Activated naive CD4-positive, alpha-beta T cell treated with Interleukin-2 at 50 U/mL for 16 hours (primary cell): ENCODE data around the gene PTPN7.
"Not testable (repeated sequence)": the region's sequence is repeated elsewhere in the genome, so short reads cannot be mapped to it uniquely, and the experiment has no call there.

ENCODE experiments used
- DNase-seq: peaks from one replicate; pipeline ENCODE4 v3.0.0-alpha.2; 2020

The PTPN7 gene

DNA sequence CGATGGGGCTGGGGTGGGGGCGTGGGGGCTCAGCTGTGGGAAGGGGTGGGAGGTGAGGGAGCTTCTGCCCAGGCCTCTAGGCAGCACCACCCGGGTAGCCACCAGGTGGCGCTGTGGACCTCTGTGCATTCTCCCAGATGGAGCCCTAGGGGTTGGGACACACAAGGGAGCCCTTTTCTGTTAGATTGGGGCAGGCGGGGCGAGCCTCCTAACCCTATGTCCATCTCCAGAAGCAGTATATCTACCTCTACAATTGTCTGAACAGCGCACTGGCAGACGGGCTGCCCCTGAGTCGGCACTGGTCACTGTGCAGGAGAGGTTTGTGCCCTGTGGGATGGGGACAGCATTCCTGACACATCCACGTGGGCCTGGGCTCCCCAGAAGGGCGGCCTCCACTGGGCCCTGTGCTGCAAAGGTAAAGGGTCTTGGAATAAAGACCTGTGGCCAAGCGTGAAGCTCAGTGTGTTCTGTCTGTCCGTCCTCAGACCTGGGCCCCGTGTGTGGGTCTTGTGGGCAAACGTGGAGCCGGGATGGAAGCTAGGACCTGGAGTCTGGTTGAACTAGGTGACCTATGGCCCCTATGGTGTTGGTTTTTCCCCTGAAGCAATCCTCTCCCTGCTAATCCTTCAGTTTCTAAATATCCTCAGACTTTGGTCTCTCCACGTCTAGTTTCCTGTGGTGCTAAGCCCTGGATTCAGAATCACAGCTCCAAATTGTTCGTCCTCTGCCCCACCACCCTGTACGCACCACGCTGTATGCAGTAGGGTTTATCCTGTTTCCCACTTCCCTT is 28.8 kb upstream of the PTPN7 start:
- DNase-seq: peak; percentile 81

DNA sequence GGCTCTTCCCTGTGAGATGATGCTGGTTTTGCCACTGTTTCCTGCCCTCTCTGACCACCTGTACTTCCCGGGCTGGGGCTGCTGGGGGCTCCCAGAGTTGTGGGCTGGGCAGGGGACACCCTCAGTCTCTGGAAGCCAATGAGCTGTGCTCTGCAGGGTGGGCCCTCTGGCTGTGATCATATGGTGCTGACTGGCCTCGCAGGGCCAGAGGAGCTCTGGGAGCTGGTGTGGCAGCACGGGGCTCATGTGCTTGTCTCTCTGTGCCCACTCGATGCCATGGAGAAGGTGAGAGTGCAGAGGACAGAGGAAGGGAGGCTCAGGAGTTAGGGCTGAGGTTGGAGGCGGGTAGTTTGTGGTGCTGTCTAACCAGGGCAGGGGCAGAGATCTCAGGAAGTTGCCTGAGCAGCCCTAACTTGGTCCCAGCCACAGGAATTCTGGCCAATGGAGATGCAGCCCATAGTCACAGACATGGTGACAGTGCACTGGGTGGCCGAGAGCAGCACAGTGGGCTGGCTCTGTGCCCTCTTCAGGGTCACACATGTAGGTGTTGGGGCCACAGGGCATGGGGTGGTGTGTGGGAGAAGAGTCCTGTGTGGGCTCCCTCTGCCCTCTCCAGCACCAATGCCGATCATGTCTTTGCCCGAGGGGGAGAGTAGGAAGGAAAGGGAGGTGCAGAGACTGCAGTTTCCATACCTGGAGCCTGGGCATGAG is 27.4 kb upstream of the PTPN7 start:
- no peak for DNase-seq

DNA sequence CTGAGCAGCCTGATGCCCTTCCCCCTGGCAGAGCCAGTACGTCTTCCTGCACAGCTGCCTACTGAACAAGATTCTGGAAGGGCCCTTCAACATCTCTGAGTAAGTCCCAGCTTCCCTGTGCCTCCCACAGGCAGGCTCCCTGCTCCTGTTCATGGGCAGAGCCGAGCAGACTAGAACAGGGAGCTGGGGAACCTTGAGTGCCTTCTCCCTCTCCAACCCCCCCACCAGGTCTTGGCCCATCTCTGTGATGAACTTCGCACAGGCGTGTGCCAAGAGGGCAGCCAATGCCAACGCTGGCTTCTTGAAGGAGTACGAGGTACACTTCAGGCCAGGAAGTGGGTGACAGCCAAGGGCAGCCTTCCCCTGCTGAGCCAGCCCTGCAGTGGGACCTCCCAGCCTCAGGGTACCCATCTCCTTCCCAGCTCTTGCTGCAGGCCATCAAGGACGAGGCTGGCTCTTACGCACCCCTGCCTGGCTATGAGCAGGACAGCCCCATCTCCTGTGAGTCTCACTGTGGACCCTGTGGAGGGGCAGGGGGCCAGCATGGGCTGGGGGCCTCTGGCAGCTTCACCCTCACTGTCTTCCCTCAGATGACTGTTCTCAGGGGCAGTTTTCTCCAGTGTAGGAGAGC is 26.8 kb upstream of the PTPN7 start:
- no peak for DNase-seq

DNA sequence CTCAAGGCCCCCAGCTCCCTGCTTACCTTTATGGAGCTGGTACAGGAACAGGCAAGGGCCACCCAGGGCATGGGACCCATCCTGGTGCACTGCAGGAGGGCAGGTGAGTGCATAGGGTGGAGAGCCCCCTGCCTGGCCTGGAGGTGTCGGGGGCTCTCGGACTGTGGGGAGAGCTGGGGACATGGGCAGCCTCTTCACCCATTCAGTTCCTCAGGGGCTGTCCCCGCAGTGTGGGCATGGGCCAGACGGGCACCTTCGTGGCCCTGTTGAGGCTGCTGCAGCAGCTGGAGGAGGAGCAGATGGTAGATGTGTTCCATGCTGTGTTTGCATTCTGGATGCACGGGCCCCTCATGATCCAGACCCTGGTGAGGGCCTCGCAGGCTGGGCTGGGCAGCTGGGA is 25.9 kb upstream of the PTPN7 start:
- DNase-seq: no peak

DNA sequence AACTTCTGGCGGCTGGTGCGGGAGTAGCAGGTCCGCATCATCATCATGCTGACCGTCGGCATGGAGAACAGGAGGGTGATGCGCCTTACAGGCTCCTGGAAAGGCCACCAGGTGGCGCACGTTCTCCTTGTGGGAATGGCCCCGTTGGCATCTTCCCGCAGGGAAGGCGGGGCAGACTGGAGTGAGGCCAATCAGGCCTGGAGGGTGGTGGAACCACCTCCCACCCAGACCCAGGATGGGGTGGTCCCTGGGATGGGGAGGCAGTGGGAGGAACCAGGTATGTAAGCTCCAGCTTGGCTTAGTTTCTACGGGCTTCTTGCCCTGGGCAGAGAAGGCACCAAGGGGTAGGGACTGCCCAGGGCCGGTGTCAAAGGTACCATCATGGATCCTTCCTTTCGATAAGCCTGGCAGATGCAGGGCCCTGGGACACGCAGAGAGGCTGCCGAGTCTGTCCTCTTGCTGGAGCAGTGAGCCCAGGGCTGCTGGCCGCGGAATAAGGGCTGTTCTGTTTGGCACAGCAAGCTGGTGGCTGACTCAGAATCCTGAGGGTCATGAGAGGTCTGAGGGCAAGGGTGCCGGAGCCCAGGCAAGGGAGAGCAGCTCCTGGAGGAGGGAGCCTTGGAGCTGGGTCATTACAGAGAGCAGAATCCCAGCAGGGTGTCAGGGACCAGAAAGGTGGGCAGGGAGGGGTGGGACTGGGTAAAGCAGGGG is 24.5 kb upstream of the PTPN7 start:
- peak; percentile 78 for DNase-seq

DNA sequence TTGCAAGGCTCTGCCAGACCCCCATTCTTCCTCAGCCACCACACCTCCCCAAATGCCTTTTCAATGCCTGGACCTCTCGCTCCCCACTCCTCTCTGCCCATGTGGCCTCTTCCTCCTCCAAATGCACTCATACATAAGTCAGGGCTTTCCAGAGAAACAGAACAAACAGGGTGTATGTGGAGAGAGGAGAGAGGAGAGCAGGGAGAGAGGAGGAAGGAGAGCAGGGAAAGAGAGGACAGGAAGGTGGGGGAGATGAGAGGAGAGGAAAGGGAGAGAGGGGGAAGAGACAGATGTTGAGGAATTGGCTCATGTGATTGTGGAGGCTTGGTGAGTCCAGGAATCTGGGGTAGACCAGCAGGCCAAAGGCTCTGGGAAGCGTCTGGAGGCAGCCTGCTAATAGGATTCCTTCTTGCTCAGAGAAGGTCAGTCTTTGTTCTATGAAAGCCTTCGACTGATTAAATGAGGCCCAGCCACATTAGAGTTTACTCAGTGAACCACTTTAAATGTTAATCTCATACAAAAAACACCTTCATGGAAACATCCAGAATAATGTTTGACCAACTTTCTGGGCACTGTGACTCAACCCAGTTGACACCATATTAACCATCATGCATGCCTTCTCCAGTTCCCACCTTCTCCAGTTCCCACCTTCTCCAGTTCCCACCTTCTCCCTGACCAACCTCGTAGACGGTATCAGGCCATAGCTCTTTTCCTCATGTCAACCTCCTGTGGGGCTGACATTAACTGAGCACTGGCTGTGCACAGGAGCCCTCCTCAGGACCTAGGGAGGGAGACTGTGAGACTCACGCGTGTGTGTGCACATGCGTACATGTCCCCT is 21.9 kb upstream of the PTPN7 start:
- DNase-seq: no peak

DNA sequence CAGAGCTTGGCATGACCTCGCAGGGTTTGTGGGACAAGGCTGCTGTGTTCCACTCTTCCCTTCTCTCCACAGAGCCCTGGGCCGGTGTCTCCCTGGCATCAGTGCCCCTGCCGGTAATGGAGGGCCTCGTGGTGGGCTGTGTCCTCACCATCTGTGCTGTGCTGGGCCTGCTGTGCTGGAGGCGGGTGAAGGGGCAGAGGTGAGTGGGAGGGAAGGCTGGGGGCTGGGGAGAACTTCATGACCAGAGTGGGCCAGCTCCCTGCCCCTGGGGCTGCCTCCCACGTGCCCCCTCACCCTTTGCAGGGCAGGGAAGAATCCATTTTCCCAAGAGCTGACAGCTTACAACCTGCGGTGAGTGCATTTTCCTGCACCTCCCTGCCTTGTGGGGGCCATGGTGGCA is 21.2 kb upstream of the PTPN7 start:
- DNase-seq: no peak

DNA sequence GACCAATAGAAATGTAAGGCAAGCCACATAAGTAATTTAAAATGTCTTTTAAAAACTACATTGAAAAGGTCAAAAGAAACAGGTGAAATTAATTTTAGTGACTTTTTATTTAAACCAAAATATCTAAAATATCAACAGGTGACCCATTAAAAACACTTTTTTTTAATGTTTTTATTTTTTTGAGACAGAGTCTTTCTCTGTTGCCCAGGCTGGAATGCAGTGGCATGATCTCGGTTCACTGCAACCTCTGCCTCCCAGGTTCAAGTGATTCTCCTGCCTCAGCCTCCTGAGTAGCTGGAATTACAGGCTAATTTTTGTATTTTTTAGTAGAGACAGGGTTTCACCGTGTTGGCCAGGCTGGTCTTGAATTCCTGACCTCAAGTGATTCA is 20.3 kb upstream of the PTPN7 start:
- DNase-seq: not testable (repeated sequence)

DNA sequence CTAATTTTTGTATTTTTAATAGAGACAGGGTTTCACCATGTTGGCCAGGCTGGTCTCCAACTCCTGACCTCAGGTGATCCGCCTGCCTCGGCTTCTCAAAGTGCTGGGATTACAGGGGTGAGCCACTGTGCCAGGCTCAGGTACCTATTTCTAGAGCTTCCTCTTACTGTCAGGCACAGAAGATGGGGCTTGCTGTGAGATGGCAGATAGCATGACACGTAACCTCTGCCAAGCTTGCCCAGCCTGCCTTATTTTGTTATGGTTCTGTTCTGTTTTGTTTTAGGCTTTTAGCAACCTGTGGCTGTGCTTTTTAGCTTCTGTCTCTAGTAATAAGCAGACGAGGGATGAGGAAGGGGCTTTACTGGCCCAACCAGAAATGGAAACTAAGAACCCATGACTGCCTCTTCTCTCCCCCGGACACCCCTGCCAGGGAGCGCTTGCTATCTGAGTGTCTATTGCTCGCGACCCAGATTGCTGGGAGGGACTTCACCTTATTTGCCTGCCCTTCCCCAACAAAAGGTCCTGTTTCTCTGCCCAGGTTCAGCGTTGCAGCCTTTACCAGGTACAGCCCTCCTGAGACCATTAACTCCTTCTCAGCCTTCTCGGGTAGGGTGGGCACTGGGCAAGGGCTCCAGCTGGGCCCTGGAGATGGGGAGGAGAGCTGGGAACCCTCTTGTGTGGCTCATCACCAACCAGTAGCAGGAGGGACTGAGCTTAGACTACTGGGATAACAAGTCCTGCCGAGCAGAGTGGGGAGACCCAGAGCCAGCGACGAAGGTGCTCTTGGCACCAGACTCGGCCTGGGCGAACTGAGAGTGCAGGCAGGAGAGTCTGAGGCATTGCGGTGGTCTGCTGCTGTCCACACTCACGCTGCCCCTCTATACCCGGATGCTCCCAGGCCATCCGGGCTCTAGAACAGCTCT is 19.7 kb upstream of the PTPN7 start:
- DNase-seq: no peak

DNA sequence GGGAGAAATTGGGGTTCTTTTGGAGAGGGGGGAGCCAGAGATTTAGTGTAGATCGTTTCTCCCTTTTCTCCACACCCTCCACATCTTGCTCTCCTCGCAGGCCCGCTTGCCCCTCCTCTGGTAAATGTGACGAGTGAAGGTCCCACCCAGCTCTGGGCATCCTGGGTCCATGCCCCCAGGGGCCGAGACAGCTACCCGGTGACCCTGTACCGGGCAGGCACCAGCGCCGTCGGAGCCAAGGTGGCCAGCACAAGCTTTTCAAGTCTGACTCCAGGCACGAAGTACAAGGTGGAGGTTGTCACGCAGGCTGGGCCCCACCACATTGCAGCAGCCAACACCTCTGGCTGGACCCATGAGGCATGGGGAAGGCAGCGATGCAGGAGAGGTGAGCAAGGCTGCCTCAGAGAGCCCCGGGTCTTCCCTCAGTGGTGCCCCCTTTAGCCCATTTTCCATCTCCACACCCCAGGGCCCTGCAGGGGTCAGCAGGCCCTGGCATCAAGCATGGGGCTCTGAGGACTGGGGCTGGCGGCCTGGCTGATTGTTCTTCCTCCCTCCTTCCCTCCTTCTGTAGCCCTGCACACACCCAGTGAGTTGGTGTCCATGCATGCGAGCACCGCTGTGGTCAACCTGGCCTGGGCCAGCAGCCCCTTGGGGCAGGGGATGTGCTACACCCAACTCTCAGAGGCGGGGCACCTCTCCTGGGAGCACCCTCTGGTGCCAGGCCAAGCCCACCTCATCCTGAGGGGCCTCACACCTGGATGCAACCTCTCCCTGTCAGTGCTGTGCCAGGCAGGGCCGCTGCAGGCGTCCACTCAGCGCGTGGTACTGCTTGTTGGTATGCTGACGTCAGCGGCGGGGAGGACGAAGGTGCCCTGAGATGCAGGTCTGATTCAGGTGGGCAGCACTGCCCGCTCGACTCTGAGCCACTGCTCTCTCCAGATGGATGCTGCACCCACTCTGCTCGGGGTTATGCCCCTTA is 16.8 kb upstream of the PTPN7 start:
- no peak for DNase-seq

DNA sequence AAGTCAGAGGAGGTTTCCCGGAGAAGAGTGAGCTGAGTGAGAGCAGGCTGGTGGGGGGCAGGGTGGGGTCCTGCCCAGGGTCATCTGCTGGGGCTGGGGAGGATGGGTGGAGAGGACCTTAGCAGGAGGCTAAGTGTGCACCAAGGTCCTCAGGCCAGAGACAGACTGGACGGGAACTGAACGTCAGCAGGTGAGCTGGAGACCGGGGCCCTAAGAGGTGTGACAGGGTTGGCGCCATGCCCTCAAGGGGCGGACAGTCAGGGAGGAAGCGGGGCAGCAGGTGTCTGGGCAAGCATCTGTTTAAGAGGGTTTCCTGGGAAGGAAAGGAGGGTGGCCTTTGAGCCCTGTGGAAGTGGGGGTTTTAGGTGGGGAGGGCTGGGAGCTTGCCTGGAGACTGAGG is 13.6 kb upstream of the PTPN7 start:
- DNase-seq: no peak

DNA sequence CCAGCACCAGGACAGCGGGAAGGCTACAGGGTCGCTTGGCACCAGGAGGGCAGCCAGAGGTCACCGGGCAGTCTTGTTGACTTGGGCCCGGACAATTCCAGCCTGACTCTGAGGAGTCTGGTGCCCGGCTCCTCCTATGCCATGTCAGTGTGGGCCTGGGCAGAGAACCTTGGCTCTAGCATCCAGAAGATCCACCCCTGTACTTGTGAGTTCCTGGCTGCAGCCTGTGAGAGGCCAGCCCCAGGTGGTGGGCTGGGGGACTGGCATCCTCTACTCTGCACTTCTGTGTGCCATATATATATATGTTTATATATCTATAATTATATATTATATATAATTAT is 11.6 kb upstream of the PTPN7 start:
- no peak for DNase-seq

DNA sequence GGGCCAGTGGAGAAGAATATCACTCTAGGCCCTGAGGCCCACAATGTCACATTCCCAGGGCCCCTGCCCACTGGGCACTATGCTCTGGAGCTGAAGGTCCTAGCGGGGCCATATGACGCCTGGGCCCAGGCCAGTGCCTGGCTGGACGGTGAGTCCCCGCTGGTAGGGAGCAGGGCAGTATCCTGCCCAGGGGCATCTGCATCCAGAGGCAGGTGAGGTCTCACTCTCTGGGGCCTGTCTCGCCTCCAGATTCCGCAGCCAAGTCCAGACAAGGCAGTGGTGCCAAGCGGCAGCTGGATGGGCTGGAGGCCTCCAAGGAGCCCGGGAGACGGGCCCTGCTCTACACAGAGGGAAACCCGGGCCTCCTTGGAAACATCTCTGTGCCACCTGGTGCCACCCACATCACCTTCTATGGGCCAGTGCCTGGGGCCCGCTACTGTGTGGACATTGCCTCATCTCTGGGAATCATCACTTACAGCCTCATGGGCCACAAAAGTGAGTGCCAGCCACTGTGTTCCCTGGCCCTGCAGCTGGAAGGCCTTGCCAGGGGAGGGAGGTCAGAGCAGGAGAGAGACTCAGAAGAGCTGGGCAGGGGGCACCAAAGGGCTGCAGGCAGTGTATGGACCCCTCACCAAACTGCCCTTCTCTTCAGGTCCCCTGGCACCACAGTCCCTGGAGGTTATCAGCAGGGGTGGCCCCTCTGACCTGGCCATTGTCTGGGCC is 11.1 kb upstream of the PTPN7 start:
- no peak for DNase-seq

DNA sequence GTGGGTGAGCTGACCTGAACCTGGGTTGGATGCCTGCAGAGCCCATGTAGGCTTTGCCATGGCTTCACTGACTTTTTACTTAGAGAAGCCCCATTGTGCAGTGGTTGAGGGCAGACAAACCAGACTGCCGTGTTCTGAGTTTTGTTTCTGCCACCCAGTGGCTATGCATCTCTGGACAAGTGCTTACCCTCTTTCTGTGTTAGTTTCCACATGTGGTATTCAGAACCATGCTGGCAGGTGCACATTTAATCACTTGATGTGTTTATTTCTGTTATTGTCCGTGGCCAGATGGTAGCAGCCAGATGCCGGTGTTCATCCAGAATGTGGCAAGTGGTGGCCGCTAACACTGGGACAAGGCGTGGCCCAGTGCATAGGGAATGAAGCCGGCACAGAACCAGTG is 10.3 kb upstream of the PTPN7 start:
- no peak for DNase-seq

DNA sequence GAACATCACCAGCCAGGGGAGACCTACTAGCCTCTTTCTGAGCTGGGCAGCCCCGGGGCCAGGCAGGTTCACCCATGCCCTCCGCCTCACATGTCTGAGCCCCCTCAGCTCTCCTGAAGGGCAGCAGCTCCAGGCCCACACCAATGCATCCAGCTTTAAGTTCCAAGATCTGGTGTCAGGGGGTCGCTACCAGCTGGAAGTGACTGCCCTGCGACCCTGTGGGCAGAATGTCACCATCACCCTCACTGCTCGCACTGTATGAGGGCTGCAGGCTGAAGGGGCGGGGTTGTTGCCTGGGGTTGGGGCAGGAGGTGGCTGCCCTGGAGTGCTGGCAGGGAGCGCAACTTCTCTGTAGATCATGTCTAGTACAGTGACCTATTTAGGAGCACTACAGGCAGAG is 8.5 kb upstream of the PTPN7 start:
- DNase-seq: no peak

DNA sequence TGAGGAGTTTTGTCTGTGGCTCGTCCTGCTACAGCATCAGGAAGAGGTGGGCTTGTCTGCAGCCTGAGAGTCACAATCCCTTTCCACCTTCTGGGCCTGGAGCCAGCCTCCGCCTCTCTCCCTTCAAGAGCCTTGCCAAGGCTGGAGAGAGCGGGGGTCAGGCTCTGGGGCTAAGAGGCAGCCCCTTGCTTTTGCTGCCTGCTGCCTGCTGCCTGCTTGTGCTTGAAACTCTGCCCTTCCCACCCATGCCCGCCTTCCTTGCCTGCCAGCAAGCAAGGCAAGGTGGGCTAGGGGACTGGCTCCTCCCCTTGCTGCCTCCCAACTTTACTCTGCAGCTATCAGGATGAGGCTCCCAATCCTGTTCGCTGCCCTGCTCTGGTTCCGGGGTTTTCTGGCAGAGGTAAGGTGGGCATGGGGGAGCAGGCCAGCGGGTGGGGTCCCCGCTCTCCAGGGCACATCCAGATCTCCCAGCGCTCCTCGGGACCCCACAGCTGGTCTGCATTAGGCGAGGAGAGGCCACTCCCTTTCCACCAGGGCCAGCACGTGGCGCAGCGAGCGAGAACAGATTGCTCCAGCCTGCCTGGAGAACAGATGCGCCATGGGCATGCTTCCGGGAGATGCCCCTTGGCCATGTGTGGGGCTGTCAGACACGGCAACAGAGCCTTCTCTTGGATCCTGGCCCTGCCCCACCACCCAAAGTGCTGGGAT is 7.5 kb upstream of the PTPN7 start:
- no peak for DNase-seq

DNA sequence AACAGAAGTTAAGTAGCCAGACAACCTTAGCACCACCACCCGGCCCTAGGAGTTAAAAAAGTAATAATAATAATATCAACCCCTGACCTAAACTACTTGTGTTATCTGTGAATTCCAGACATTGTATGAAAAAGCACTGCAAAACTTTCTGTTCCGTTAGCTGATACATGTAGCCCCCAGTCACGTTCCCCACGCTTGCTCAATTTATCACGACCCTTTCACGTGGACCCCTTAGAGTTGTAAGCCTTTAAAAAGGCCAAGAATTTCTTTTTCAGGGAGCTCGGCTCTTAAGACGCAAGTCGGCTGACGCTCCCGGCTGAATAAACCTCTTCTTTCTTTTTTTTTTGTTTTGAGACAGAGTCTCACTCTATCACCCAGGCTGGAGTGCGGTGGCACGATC is 6.7 kb upstream of the PTPN7 start:
- not testable (repeated sequence) for DNase-seq

DNA sequence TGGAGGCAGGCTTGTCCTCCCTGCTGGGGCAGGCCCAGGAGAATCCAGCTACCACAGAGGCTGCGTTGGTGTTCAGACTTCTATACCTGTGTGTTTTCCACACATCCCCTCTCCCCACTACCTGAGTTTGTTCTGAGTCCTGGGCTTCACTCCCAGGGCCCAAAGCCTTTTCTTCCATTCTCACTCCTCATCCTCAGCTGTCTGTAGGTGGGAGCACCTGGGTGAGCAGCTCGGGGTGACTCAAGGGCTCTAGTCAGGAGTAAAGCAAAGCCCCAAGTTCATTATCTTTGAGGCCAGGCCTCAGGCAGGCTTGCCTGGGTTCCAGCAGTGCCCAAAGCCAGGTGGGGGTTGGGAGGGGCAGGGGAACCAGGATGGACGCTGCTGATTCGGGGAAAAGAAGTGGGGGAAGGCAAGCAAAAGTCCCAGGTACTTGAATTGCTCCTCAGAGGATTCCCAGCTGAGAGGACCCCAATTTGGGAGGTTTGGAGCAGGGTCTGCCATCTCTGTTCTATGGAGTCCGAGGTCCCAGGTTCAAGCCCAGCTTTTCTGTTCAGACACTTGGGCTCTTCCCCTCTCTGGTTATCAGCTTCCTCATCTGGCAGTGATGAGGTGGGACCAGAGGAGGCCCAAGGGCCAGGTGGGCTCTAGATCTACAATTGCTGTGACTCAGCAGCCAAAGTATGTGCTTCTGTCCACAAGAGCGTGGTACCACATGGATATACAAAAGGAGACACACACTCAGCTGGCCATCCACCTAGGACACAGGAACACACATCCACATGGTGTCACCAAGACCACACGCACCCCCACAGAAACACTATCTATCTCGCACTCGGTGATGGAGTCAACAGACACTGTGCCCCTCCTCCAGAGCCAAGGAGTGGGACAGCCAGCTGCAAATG is 5.8 kb upstream of the PTPN7 start:
- DNase-seq: no peak
